GM21529 (cell line): Measurements from ENCODE around the gene HDAC7.
"Not testable (repeated sequence)": the region's sequence is repeated elsewhere in the genome, so short reads cannot be mapped to it uniquely, and the experiment has no call there.

Experiments
- ATAC-seq: cut with Tn5 transposase; IDR thresholded peaks from one replicate; pipeline ENCODE4 v1.9.1; 2021; ENCODE audit not compliant: unreplicated experiment

Gene HDAC7

GRCh38 chr12:47850153-47851084 lies 30.7 kb upstream of the HDAC7 start:
- no peak for ATAC-seq

GRCh38 chr12:47849261-47849660 lies 29.6 kb upstream of the HDAC7 start:
- ATAC-seq, result no peak

DNA sequence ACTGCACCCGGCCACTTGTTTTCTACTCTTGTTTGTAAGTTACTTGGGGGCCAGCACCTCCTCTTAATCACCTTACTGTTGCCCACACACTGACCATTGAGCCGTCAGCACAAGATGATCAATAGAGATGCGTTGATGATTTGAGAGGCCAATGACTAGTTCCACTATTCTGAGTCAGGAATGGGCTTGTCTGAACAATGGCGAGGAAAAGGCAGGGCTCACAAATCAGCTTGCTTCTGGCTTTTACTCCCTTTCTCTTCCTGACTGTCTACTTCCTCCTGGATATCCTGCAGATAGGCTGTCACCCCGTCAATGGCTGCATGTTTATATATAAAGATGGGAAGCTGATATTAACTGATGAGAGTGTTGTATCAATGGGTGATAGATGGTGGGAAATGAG lies 29.1 kb upstream of the HDAC7 start:
- no peak for ATAC-seq

DNA sequence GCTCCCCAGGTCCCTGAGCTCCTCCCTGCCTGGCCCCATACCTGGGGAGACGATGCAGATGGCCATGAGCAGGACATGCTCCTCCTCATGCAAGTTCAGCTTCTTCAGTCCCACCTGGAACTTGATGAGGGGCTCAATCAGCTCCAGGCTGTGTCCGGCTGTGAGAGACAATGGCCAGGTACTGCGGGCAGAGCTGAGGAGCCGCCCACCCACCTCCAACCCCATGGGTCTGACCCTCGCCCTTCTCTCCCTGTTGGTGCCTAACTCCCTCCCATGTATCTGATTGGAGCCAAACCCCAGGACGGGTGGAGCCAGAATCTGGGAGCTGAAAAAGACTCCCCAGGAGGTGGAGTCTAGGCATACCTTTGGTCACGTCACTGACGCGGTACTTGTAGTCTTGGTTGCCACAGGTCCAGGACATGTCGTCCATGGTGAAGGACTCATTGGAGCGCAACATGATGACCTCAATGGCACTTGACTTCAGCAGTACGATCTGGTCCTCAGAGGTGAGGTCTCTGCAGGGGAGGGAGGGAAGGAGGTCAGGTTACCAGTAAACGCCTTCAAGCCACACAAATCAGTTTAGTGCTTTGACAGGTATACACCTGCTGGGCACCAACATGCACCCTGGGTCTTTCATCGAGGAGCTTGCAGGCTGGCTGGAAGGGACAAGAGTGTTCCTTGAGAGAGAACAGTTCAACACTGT lies 26.7 kb upstream of the HDAC7 start:
- ATAC-seq, result no peak

DNA sequence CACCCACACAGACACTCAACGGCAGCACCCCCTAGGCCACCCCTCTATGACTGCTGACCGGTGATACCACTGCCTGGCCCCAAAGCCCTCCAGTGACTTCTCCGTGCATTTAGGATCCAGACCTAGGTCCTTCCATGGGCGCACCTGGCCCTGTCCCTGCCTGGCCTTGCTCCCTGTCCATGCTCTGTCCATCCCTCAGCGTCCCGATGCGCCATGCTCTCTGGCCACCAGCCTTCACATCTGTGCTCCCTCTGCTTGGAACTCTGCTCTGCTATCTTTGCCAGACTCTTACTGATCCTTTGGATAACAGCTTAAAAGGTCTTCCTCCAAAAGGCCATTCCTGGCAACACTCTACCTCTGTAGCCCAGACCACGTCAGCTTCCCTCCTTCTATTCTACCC lies 25.4 kb upstream of the HDAC7 start:
- no peak for ATAC-seq

- no peak for ATAC-seq
These were observed 24.7 kb upstream of the HDAC7 start for GRCh38 chr12:47844264-47845019.

GRCh38 chr12:47843226-47843980 lies 23.7 kb upstream of the HDAC7 start:
- no peak for ATAC-seq

DNA sequence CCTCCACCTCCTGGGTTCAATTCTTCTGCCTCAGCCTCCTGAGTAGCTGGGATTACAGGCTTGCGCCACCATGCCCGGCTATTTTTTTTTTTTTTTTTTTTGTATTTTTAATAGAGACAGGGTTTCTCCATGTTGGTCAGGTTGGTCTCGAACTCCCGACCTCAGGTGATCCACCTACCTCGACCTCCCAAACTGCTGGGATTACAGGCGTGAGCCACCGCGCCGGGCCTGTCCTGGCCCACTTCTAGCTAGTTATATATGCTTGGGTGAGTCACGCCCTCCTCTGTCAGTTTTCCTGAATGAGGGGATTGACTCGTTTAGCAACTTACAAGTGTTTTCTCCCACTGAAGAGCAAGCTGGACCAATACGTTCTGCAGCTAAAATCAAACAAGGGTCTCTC lies 22.8 kb upstream of the HDAC7 start:
- not testable (repeated sequence) for ATAC-seq

GRCh38 chr12:47841910-47842309 lies 22.2 kb upstream of the HDAC7 start:
- no peak for ATAC-seq

- no peak for ATAC-seq
These were observed 21.8 kb upstream of the HDAC7 start for GRCh38 chr12:47841501-47841900.

DNA sequence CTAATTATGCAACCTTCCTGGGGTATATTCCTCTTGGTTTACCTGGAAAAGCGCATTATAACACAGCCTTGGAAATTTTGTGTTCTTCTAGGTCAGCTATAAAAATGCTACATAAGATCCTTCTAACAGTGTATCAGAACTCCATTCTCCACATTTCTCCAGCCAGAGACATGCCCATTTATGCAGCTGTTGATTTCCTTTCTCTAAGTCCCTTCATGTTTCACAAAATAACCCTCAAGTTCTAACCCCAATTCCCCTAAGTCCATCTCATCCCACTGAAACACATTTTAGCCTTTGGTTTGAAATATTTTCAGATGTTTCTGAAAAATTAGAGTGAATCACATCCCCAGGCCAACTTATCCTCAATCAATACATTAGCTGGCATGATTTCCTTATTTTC lies 20.9 kb upstream of the HDAC7 start:
- ATAC-seq, result no peak

GRCh38 chr12:47839214-47839876 lies 19.6 kb upstream of the HDAC7 start:
- no peak for ATAC-seq

DNA sequence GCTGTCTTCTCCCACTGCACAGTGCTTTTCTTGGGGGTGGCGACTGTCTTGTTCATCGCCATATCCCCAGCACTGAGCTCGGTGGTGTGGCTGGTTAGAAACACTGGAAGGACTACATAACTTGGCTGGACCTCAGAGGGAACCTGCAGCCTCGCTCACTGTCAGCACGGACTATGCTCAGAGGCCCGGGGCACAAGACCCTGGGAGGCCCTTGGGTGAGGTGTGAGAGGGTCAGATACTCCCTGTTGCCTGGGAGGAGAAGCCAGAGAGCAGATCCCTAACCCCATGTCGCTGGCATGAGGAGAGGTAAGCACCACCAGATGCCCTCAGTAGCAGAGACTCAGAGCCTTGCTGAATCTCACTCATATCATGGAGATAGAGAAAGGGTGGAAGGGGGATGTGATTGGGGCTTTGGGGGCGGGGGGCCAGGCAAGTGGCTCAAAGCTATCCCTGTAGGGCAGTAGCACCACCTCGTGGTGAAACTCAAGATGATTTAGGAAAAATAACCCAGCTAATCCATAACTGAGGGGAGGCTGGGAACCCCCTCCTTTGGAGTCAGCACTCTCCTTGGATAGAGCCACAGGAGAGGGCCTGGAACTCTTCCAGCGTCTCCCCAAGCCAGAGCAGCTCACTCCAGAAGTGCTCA lies 18.7 kb upstream of the HDAC7 start:
- no peak for ATAC-seq

GRCh38 chr12:47837190-47838171 lies 17.8 kb upstream of the HDAC7 start:
- no peak for ATAC-seq

DNA sequence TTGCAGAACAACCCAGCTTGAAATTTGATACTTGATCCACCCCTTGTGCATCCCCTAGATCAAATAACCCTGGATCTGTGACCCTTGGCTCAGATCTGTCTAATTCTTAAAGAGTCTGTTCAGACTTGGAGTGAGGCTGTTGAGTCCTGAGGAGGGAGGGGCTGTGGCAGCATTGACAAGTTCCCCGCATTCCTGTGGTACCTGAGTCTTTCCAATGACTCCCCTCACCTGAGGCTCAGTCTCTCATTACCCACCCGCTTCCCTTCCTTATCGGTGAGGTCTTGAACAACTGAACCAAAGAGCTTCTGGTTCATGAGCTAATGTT lies 16.1 kb upstream of the HDAC7 start:
- no peak for ATAC-seq

DNA sequence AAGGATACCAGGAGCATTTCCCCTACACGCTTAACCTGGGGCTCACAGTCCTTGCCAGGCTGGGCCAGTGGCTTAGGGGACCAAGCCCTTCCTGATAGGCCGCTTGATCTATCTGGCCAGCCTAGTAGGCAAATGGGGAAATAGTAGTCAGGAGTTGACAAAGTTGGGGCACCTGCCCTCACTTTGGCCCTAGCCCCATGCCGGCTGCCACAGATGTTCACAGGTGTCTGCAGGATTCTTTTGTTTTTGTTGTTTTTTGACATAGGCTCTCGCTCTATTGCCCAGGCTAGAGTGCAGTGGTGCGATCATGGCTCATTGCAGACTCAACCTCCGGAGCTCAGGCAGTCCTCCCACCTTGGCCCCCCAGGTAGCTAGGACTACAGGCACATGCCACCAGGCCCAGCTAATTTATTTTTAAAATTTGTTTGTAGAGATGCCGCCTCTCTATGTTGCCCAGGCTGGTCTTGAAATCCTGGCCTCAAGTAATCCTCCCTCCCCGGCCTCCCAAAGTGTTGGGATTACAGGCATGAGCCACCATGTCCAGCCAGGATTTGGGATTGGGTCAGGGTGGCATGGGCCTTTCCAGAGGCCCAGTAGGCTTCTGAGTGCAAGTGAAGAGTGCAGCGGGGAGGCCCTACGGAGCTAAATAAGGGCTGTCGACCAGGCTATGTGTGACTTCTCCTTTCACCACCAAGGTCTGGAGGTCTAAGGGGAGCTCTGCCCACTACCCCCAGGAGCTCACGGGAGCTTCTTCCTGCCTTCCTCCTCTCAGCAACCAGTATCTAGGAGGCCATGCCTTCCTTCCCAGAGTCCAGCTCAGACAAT lies 15.5 kb upstream of the HDAC7 start:
- ATAC-seq, result no peak

DNA sequence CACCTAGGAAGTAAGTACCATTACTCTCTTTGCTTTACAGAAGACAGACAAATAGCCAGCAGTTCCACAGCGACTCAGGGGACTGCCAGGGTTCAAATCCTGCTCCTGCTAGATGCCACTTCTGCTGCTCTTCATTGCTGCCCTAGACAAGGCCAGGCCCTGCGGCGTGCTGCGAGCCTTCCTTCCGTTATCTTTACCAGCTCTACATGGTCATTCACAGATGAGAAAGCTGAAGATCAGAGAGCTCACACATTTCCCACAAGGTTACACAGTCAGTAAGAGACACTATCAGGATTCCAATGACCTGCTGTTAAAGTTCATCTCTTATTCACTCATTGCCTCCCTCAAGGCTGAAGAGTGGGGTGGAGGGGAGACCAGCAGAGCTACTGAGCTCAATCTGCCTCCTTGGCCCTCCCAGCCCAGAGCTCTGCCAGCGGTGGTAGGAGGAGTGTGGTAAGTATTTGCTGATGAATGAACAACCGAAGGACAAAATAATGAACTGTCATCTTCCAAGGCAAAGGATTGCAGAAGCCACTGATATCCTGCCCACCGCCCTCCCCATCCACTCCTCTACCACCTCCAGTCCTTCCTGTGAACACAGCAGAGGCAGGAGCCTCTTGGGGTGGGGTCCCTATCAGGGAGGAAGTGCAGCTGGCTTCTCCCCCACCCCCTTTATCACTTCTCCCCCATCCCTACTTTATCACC lies 14.6 kb upstream of the HDAC7 start:
- ATAC-seq, result no peak
